HepG2 (cell line): ENCODE results near the gene COL4A2. TPM values are rescaled to one million over a fixed set of nuclear protein-coding genes. Genes with fewer than 3 reads are reported as not detected.
A peak's percentile ranks its signal among the peaks of the same experiment; 100 is the strongest.

ENCODE experiments used
- DNMT3B ChIP-seq: conservative IDR thresholded peaks from 2 replicates; pipeline ENCODE4 v1.6.1; 2016; ENCODE audit warnings: missing biosample characterization, control low read depth
- EZH2 ChIP-seq: conservative IDR thresholded peaks from 2 replicates; pipeline ENCODE4 v1.6.1; 2012; ENCODE audit warnings: mild to moderate bottlenecking, low read depth, low read length, moderate library complexity
- GTF3A ChIP-seq: sonication (generic); formaldehyde crosslinking; conservative IDR thresholded peaks from 2 replicates; pipeline ENCODE4 v1.4.0; 2020; ENCODE audit warnings: mild to moderate bottlenecking, missing genetic modification reagents
- JARID2 ChIP-seq: sonication (generic); formaldehyde crosslinking; IDR thresholded peaks from 2 replicates; pipeline ENCODE4 v1.8.1; 2023; ENCODE audit warnings: missing genetic modification reagents, inconsistent platforms; ENCODE audit not compliant: insufficient replicate concordance
- KMT2A ChIP-seq: sonication (generic); formaldehyde crosslinking; IDR thresholded peaks from 2 replicates; pipeline ENCODE4 v1.4.0; 2020; ENCODE audit warnings: missing genetic modification reagents
- MEIS2 ChIP-seq: sonication (generic); formaldehyde crosslinking; IDR thresholded peaks from 2 replicates; pipeline ENCODE4 v1.9.0; 2021; ENCODE audit warnings: mild to moderate bottlenecking, missing genetic modification reagents
- RARG ChIP-seq: sonication (generic); formaldehyde crosslinking; IDR thresholded peaks from 2 replicates; pipeline ENCODE4 v1.4.0; 2020; ENCODE audit warnings: low read depth, mild to moderate bottlenecking, missing genetic modification reagents
- SNAI1 ChIP-seq: sonication (generic); formaldehyde crosslinking; IDR thresholded peaks from 2 replicates; pipeline ENCODE4 v1.5.0; 2020; ENCODE audit warnings: mild to moderate bottlenecking, missing genetic modification reagents, borderline replicate concordance
- ZFX ChIP-seq: sonication (generic); formaldehyde crosslinking; IDR thresholded peaks from 2 replicates; pipeline ENCODE4 v1.4.0; 2020; ENCODE audit warnings: mild to moderate bottlenecking, low read depth, missing genetic modification reagents, moderate library complexity
- ZNF234 ChIP-seq: sonication (generic); formaldehyde crosslinking; conservative IDR thresholded peaks from 2 replicates; pipeline ENCODE4 v1.5.1; 2020; ENCODE audit warnings: mild to moderate bottlenecking, missing genetic modification reagents
- polyA plus RNA-seq, 8 experiments: library from polyadenylated mRNA; depleted of rRNA in 3 of 8; stranded (reverse) in 7 of 8; unstranded in 1 of 8; fragments of >200 nt; fragmentation: Illumina TruSeq in 4 of 8; extraction: Trizol in 4 of 8; gene quantifications; 2 replicates each; pipeline versions ENCODE4 v1.2.1 to v1.2.3, GENCODE V29; 2011 to 2016; ENCODE audit warnings: low read depth in 4 of 8, missing spikeins in 1 of 8, mixed read lengths in 1 of 8; ENCODE audit not compliant: insufficient read depth in 1 of 8
- total RNA-seq, 5 experiments: library from RNA; depleted of rRNA; stranded (reverse); fragments of >200 nt; fragmentation: Illumina TruSeq; extraction: Trizol; gene quantifications; 2 replicates each; pipeline ENCODE4 v1.2.3, GENCODE V29; 2016; ENCODE audit warnings: low read depth in 1 of 5
- TF ChIP-seq, protein P1 (sequence below): sonication (generic); formaldehyde crosslinking; IDR thresholded peaks from 2 replicates; pipeline ENCODE4 v1.5.0; 2020; ENCODE audit warnings: mild to moderate bottlenecking, missing genetic modification reagents, moderate library complexity
- TF ChIP-seq, protein P2 (sequence below), 2 experiments: sonication (generic) in 1 of 2; formaldehyde crosslinking in 1 of 2; IDR thresholded peaks; 2 replicates each; pipeline versions ENCODE4 v1.6.1 to v1.9.0; 2014 to 2022; ENCODE audit warnings: antibody characterized with exemption in 1 of 2, borderline replicate concordance in 1 of 2, inconsistent platforms in 1 of 2, low read depth in 1 of 2, missing genetic modification reagents in 1 of 2
- TF ChIP-seq, protein P3 (sequence below): sonication (generic); formaldehyde crosslinking; IDR thresholded peaks from 2 replicates; pipeline ENCODE4 v1.5.1; 2020; ENCODE audit warnings: missing genetic modification reagents, mild to moderate bottlenecking, borderline replicate concordance
- TF ChIP-seq, protein P4 (sequence below): sonication (generic); formaldehyde crosslinking; IDR thresholded peaks from 2 replicates; pipeline ENCODE4 v1.8.0; 2022; ENCODE audit warnings: mild to moderate bottlenecking, missing genetic modification reagents, moderate library complexity
- TF ChIP-seq, protein P5 (sequence below), 2 experiments: fragments of 450-650 bp in 1 of 2; sonication (generic) in 1 of 2; formaldehyde crosslinking; IDR thresholded peaks; 2 replicates each; pipeline versions ENCODE4 v1.5.0 to v1.8.0; 2020 to 2022; ENCODE audit warnings: mild to moderate bottlenecking in 1 of 2, missing genetic modification reagents in 1 of 2

Gene COL4A2
- total and polyA plus RNA-seq, 2 of the 13 experiments (the other 11 are each of a cell fraction or from before 2014, with no cell fraction given), result 0.22 to 1.9 TPM

DNA sequence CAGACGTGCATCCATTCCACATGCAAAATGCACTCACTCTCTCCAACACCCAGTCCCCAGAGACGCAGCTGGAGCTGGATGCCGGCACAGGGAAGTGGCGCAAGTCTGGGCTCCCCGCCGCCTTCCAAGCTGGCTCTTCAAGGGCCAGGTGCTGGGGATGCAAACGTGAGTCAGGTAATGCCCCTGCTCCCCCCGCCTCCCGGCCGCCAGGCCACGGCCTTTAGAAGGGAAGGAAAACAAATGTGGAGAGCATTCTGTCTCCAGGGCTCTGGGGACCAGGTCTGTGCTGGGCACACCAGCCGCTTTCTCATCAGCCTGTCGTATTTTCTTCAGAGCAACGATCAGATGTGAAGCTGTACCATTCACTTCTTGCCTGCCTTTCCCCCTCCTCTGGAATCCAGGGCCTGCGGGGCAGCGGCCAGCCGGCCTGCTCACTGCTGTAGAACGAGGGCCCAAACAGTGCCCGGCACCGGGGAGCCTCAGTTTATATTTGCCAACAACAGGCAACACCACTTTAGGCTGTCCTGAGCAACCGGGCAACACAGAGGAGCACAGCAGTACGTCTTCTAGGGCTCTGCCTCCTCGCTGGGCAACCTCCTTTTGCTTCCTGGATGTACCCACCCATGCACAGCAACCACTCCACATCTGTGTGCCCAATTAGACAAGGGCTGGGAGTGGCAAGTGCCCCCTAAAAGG is 250.7 kb downstream of the COL4A2 start (continued):
- TF ChIP-seq, protein P1, sequence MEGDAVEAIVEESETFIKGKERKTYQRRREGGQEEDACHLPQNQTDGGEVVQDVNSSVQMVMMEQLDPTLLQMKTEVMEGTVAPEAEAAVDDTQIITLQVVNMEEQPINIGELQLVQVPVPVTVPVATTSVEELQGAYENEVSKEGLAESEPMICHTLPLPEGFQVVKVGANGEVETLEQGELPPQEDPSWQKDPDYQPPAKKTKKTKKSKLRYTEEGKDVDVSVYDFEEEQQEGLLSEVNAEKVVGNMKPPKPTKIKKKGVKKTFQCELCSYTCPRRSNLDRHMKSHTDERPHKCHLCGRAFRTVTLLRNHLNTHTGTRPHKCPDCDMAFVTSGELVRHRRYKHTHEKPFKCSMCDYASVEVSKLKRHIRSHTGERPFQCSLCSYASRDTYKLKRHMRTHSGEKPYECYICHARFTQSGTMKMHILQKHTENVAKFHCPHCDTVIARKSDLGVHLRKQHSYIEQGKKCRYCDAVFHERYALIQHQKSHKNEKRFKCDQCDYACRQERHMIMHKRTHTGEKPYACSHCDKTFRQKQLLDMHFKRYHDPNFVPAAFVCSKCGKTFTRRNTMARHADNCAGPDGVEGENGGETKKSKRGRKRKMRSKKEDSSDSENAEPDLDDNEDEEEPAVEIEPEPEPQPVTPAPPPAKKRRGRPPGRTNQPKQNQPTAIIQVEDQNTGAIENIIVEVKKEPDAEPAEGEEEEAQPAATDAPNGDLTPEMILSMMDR (CRISPR knock-in tag), result no peak
- TF ChIP-seq, protein P2, sequence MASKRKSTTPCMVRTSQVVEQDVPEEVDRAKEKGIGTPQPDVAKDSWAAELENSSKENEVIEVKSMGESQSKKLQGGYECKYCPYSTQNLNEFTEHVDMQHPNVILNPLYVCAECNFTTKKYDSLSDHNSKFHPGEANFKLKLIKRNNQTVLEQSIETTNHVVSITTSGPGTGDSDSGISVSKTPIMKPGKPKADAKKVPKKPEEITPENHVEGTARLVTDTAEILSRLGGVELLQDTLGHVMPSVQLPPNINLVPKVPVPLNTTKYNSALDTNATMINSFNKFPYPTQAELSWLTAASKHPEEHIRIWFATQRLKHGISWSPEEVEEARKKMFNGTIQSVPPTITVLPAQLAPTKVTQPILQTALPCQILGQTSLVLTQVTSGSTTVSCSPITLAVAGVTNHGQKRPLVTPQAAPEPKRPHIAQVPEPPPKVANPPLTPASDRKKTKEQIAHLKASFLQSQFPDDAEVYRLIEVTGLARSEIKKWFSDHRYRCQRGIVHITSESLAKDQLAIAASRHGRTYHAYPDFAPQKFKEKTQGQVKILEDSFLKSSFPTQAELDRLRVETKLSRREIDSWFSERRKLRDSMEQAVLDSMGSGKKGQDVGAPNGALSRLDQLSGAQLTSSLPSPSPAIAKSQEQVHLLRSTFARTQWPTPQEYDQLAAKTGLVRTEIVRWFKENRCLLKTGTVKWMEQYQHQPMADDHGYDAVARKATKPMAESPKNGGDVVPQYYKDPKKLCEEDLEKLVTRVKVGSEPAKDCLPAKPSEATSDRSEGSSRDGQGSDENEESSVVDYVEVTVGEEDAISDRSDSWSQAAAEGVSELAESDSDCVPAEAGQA (IDR thresholded peaks at IDR 0.05; ENCODE audit: low read depth), result no peak
- TF ChIP-seq, protein P2 (CRISPR knock-in tag; IDR thresholded peaks at IDR 0.05; ENCODE audit: borderline replicate concordance), result no peak
- TF ChIP-seq ZNF234 (no peak), DNMT3B (no peak), MEIS2 (CRISPR knock-in tag) (0 out of 2 replicates have a peak, but pooled peaks have one; percentile 6), RARG (no peak), KMT2A (CRISPR knock-in tag) (no peak), EZH2 (no peak), GTF3A (no peak), SNAI1 (no peak), ZFX (CRISPR knock-in tag) (peak; percentile 31; the same call in 1 of the 2 replicates), JARID2 (no peak)
- TF ChIP-seq, protein P3, sequence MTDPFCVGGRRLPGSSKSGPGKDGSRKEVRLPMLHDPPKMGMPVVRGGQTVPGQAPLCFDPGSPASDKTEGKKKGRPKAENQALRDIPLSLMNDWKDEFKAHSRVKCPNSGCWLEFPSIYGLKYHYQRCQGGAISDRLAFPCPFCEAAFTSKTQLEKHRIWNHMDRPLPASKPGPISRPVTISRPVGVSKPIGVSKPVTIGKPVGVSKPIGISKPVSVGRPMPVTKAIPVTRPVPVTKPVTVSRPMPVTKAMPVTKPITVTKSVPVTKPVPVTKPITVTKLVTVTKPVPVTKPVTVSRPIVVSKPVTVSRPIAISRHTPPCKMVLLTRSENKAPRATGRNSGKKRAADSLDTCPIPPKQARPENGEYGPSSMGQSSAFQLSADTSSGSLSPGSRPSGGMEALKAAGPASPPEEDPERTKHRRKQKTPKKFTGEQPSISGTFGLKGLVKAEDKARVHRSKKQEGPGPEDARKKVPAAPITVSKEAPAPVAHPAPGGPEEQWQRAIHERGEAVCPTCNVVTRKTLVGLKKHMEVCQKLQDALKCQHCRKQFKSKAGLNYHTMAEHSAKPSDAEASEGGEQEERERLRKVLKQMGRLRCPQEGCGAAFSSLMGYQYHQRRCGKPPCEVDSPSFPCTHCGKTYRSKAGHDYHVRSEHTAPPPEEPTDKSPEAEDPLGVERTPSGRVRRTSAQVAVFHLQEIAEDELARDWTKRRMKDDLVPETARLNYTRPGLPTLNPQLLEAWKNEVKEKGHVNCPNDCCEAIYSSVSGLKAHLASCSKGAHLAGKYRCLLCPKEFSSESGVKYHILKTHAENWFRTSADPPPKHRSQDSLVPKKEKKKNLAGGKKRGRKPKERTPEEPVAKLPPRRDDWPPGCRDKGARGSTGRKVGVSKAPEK (CRISPR knock-in tag), result no peak
- TF ChIP-seq, protein P4, sequence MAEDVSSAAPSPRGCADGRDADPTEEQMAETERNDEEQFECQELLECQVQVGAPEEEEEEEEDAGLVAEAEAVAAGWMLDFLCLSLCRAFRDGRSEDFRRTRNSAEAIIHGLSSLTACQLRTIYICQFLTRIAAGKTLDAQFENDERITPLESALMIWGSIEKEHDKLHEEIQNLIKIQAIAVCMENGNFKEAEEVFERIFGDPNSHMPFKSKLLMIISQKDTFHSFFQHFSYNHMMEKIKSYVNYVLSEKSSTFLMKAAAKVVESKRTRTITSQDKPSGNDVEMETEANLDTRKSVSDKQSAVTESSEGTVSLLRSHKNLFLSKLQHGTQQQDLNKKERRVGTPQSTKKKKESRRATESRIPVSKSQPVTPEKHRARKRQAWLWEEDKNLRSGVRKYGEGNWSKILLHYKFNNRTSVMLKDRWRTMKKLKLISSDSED (CRISPR knock-in tag), result no peak
- TF ChIP-seq, protein P5, sequence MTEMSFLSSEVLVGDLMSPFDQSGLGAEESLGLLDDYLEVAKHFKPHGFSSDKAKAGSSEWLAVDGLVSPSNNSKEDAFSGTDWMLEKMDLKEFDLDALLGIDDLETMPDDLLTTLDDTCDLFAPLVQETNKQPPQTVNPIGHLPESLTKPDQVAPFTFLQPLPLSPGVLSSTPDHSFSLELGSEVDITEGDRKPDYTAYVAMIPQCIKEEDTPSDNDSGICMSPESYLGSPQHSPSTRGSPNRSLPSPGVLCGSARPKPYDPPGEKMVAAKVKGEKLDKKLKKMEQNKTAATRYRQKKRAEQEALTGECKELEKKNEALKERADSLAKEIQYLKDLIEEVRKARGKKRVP (CRISPR knock-in tag; IDR thresholded peaks at IDR 0.05), result no peak
